Amniotic stem cell (primary cell): ENCODE results near the gene FAM118A.

Source experiments
- DNase-seq: peaks from one replicate; lab custom pipeline; 2025; lab: John Stamatoyannopoulos, UW

Gene FAM118A

GRCh38 chr22:45381348-45381747 lies 71.6 kb downstream of the FAM118A start:
- DNase-seq: no peak

- DNase-seq: no peak
Measured at GRCh38 chr22:45389546-45389945, 79.8 kb downstream of the FAM118A start.
